Activated naive CD4-positive, alpha-beta T cell treated with anti-CD3 and anti-CD28 coated beads, Interleukin-2, amount 50 U/mL, for 72 hours (primary cell): ENCODE data around the gene DNAJC27. TPM values are rescaled to one million over a fixed set of nuclear protein-coding genes. Genes with fewer than 3 reads are reported as not detected.

ENCODE experiments used
- ATAC-seq, 2 donors: fragments of 150-1000 bp; cut with Tn5 transposase; 2 replicates each; pipeline ENCODE4 v1.10.0; 2021; ENCODE audit warnings: mild to moderate bottlenecking in 2 of 2, moderate library complexity in 2 of 2
- DNase-seq, 2 donors: peaks; one replicate each; pipeline ENCODE4 v3.0.0; 2021 to 2022; ENCODE audit warnings: low spot score in 2 of 2
- H3K27ac Mint-ChIP-seq, 2 donors: one replicate each; pipeline ENCODE4 v1.8.0; 2022; ENCODE audit warnings: mild to moderate bottlenecking in 2 of 2, mixed read lengths in 2 of 2
- H3K36me3 Mint-ChIP-seq, 2 donors: one replicate each; pipeline ENCODE4 v1.8.0; 2022; ENCODE audit warnings: mixed read lengths in 2 of 2
- H3K9me3 Mint-ChIP-seq, 2 donors: one replicate each; pipeline ENCODE4 v1.8.0; 2022; ENCODE audit warnings: mixed read lengths in 2 of 2
- total RNA-seq, 2 donors: library from RNA; stranded (reverse); gene quantifications; one replicate each; pipeline ENCODE4 v1.2.3, GENCODE V29; 2022

The DNAJC27 gene
- total RNA-seq, 2 donors from 2014 or later: 6.8 to 7.3 TPM

GRCh38 chr2:24920098-24920808 lies 51.5 kb downstream of the DNAJC27 start, which contains the start of gene ADCY3:
Gene ADCY3 (minus strand): TSS chr2:24920237. CDS start chr2:24918987, 1,250 bp downstream.
- Mint-ChIP-seq H3K36me3 (peaks cover 5 to 11% of the 10 kb centered on the region in 2 donors), H3K27ac (peak within 1 kb of the TSS; percentile 73 to 81), H3K9me3 (no peaks in the 10 kb centered on the region)
- DNase-seq (peak; percentile 62 to 70), ATAC-seq (peak; percentile 49 to 72)

- no peaks in the 10 kb centered on the region for H3K9me3 Mint-ChIP-seq
- DNase-seq (peak; percentile 38 to 63), ATAC-seq (peak; percentile 40 to 57)
- peaks cover 9 to 16% of the 10 kb centered on the region in 2 donors for H3K36me3 Mint-ChIP-seq
- H3K27ac Mint-ChIP-seq: peak overlapping the region; percentile 73 to 81
These were observed 52.2 kb downstream of the DNAJC27 start for GRCh38 chr2:24919506-24920097.

GRCh38 chr2:24919037-24919505 lies 52.7 kb downstream of the DNAJC27 start:
- H3K36me3 Mint-ChIP-seq: peaks cover 9 to 17% of the 10 kb centered on the region in 2 donors
- H3K27ac Mint-ChIP-seq: peak overlapping the region; percentile 73 to 81
- peak; percentile 57 to 86 for ATAC-seq
- peak; percentile 54 to 86 for DNase-seq
- H3K9me3 Mint-ChIP-seq: no peaks in the 10 kb centered on the region

- DNase-seq (no peak), ATAC-seq (no peak)
- Mint-ChIP-seq H3K27ac (peak overlapping the region in 1 of 2 donors; percentile 73), H3K9me3 (no peaks in the 10 kb centered on the region), H3K36me3 (peaks cover 9 to 17% of the 10 kb centered on the region in 2 donors)
These were observed 53.3 kb downstream of the DNAJC27 start for GRCh38 chr2:24918326-24919036.

GRCh38 chr2:24917731-24918325 lies 53.9 kb downstream of the DNAJC27 start:
- no peak for ATAC-seq
- Mint-ChIP-seq H3K36me3 (peaks cover 9 to 24% of the 10 kb centered on the region in 2 donors), H3K9me3 (no peaks in the 10 kb centered on the region), H3K27ac (no peak overlapping the region)
- no peak for DNase-seq

- Mint-ChIP-seq H3K9me3 (no peaks in the 10 kb centered on the region), H3K36me3 (peaks cover 10 to 31% of the 10 kb centered on the region in 2 donors), H3K27ac (no peak overlapping the region)
- ATAC-seq: peak in 1 of 2 donors; percentile 17
- DNase-seq: no peak
These were observed 54.7 kb downstream of the DNAJC27 start for GRCh38 chr2:24917086-24917485.

- Mint-ChIP-seq H3K9me3 (no peaks in the 10 kb centered on the region), H3K36me3 (peaks cover 15 to 41% of the 10 kb centered on the region in 2 donors), H3K27ac (no peak overlapping the region)
- no peak for ATAC-seq
- no peak for DNase-seq
These were observed 56.0 kb downstream of the DNAJC27 start for GRCh38 chr2:24915796-24916195.

- Mint-ChIP-seq H3K9me3 (peaks cover 0 to 4% of the 10 kb centered on the region in 2 donors), H3K36me3 (peaks cover 18 to 47% of the 10 kb centered on the region in 2 donors), H3K27ac (no peak overlapping the region)
- peak in 1 of 2 donors; percentile 40 for DNase-seq
- no peak for ATAC-seq
These were observed 56.6 kb downstream of the DNAJC27 start for GRCh38 chr2:24915175-24915574.

GRCh38 chr2:24914713-24915112 lies 57.0 kb downstream of the DNAJC27 start:
- Mint-ChIP-seq H3K36me3 (peaks cover 23 to 52% of the 10 kb centered on the region in 2 donors), H3K27ac (no peak overlapping the region), H3K9me3 (peaks cover 0 to 4% of the 10 kb centered on the region in 2 donors)
- DNase-seq (no peak), ATAC-seq (no peak)

- ATAC-seq (no peak), DNase-seq (no peak)
- peaks cover 23 to 60% of the 10 kb centered on the region in 2 donors for H3K36me3 Mint-ChIP-seq
- no peak overlapping the region for H3K27ac Mint-ChIP-seq
- peaks cover 0 to 4% of the 10 kb centered on the region in 2 donors for H3K9me3 Mint-ChIP-seq
These were observed 57.8 kb downstream of the DNAJC27 start for GRCh38 chr2:24913911-24914310.

GRCh38 chr2:24912986-24913385 lies 58.8 kb downstream of the DNAJC27 start:
- no peak for ATAC-seq
- peaks cover 19 to 61% of the 10 kb centered on the region in 2 donors for H3K36me3 Mint-ChIP-seq
- peak in 1 of 2 donors; percentile 26 for DNase-seq
- no peak overlapping the region for H3K27ac Mint-ChIP-seq
- H3K9me3 Mint-ChIP-seq: peaks cover 0 to 4% of the 10 kb centered on the region in 2 donors

- ATAC-seq (no peak), DNase-seq (no peak)
- Mint-ChIP-seq H3K36me3 (peaks cover 18 to 56% of the 10 kb centered on the region in 2 donors), H3K27ac (no peak overlapping the region), H3K9me3 (peaks cover 0 to 4% of the 10 kb centered on the region in 2 donors)
These were observed 59.2 kb downstream of the DNAJC27 start for GRCh38 chr2:24912523-24912922.

- peaks cover 22 to 54% of the 10 kb centered on the region in 2 donors for H3K36me3 Mint-ChIP-seq
- ATAC-seq: no peak
- H3K9me3 Mint-ChIP-seq: peaks cover 0 to 4% of the 10 kb centered on the region in 2 donors
- DNase-seq: no peak
- H3K27ac Mint-ChIP-seq: no peak overlapping the region
These were observed 61.5 kb downstream of the DNAJC27 start for GRCh38 chr2:24910245-24910644.

GRCh38 chr2:24909555-24910177 lies 62.1 kb downstream of the DNAJC27 start:
- DNase-seq: no peak
- Mint-ChIP-seq H3K36me3 (peaks cover 18 to 50% of the 10 kb centered on the region in 2 donors), H3K9me3 (peaks cover 0 to 4% of the 10 kb centered on the region in 2 donors), H3K27ac (no peak overlapping the region)
- no peak for ATAC-seq

- peaks cover 0 to 4% of the 10 kb centered on the region in 2 donors for H3K9me3 Mint-ChIP-seq
- H3K36me3 Mint-ChIP-seq: peaks cover 24 to 55% of the 10 kb centered on the region in 2 donors
- peak overlapping the region in 1 of 2 donors; percentile 60 for H3K27ac Mint-ChIP-seq
- DNase-seq (no peak), ATAC-seq (no peak)
These were observed 63.3 kb downstream of the DNAJC27 start for GRCh38 chr2:24908461-24908901.

GRCh38 chr2:24907116-24907515 lies 64.6 kb downstream of the DNAJC27 start:
- peaks cover 0 to 4% of the 10 kb centered on the region in 2 donors for H3K9me3 Mint-ChIP-seq
- H3K36me3 Mint-ChIP-seq: peaks cover 28 to 51% of the 10 kb centered on the region in 2 donors
- no peak for DNase-seq
- ATAC-seq: no peak
- H3K27ac Mint-ChIP-seq: peak overlapping the region in 1 of 2 donors; percentile 11
